Activated CD4-positive, alpha-beta T cell treated with anti-CD3 and anti-CD28 coated beads for 1 hour (primary cell): ENCODE measurements around the gene RXFP1.
"Not testable (repeated sequence)": the region's sequence is repeated elsewhere in the genome, so short reads cannot be mapped to it uniquely, and the experiment has no call there.

Experiments
- DNase-seq: peaks from one replicate; pipeline ENCODE4 v3.0.0-alpha.2; 2020

The RXFP1 gene

DNA sequence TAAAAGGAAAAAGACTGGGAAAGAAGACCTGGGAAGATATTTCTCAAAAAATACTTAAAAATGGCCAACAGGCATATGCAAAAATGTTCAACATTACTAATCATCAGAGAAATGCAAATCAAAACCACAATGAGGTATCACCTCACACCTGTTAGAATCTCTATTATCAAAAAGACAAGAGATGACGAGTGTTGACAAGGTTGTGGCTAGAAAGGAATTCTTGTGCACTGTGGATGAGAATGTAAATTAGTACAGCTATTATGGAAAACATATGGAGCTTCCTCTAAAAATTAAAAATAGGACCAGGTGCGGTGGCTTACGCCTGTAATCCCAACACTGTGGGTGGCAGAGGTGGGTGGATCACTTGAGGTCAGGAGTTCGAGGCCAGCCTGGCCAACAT is 100.0 kb downstream of the RXFP1 start:
- no peak for DNase-seq

- DNase-seq, result no peak
These were observed 100.6 kb downstream of the RXFP1 start for GRCh38 chr4:158622251-158622650.

GRCh38 chr4:158624889-158625478 is 103.3 kb downstream of the RXFP1 start:
- DNase-seq, result no peak

DNA sequence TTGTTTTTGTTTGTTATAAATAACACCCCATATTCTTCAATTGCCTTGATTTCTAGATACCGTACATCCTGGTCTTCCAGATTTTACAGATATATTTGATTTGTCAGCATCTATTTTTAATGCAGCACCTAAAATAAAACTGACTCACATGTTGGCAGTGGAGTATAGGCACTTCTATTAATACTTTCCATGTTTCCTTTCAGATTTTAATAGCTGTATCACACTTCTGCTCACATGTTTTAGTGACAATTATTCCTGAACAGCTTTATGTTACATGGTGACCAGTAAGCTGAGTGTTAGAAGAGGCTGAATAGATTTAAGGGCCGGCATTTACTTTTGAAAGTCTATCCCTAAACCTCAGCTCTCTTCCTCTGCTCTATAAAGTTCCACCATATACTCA is 103.9 kb downstream of the RXFP1 start:
- no peak for DNase-seq

- DNase-seq, result no peak
These were observed 109.2 kb downstream of the RXFP1 start for GRCh38 chr4:158630893-158631292.

GRCh38 chr4:158636619-158637018 is 114.9 kb downstream of the RXFP1 start:
- DNase-seq, result no peak

- no peak for DNase-seq
These were observed 122.7 kb downstream of the RXFP1 start for GRCh38 chr4:158644356-158644755.

GRCh38 chr4:158644760-158645159 is 123.1 kb downstream of the RXFP1 start:
- DNase-seq, result no peak

DNA sequence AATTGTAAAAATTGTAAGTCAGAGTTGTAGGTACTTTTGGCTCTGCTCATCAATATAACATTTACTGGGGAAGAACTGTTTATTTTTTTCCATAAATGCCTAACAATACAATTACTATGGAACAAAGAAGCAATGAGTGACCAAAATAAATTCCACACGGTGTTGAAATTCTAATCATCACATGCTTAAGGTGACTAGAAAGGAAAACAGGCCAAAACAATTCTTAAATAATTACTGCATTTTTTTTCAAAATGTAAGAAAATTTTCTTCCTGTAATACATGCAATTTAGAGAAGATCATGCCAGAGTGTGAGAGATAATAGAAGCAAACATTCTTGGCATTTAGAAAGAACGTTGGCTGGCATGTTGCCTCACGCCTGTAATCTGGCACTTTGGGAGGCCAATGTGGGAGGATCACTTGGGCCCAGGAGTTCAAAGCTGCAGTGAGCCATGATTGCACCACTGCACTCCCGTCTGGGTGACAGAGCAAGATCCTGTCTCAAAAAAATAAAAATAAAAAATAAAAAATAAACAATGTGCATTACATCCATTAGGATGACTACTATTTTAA is 127.5 kb downstream of the RXFP1 start:
- DNase-seq, result no peak

DNA sequence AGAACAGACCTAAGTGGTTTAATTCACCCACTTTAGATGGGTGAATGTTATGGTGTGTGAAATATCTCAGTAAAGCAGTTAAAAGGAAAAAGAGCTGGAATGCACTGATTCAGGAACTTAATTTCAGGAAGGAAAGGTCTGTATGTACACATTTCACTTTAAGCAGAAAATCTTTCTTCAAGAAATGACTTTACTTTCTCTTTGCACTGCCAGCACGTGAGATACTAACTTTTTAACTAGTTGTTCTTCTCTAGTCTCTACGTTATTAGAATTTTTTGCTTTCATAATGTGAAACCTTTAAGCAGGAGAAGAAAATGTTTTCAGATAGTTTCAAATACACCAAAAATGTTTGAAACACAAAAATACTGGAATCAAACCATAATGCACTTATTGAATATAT is 131.2 kb downstream of the RXFP1 start:
- DNase-seq, result no peak

GRCh38 chr4:158656439-158656838 is 134.8 kb downstream of the RXFP1 start:
- no peak for DNase-seq

- DNase-seq, result no peak
These were observed 135.6 kb downstream of the RXFP1 start for GRCh38 chr4:158657291-158657690.

GRCh38 chr4:158663255-158663654 is 141.6 kb downstream of the RXFP1 start:
- not testable (repeated sequence) for DNase-seq

- DNase-seq, result not testable (repeated sequence)
These were observed 142.3 kb downstream of the RXFP1 start for GRCh38 chr4:158663707-158664625.

DNA sequence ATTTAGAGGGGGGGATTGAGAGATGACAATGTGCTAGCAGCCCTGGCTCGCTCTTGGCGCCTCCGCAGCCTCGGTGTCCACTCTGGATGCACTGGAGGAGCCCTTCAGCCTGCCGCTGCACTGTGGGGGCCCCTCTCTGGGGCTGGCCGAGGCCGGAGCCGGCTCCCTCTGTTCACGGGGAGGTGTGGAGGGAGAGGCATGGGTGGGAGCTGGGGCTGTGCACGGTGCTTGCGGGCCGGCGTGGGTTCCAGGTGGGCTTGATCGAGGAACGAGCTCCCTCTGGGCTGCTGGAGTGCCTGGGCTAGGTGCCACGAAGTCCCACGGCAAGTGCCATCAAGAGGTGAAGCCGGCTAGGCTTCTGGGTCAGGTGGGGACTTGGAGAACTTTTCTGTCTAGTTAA is 143.1 kb downstream of the RXFP1 start:
- no peak for DNase-seq

GRCh38 chr4:158666892-158667291 is 145.2 kb downstream of the RXFP1 start:
- no peak for DNase-seq

GRCh38 chr4:158667651-158668198 is 146.0 kb downstream of the RXFP1 start:
- DNase-seq, result no peak

DNA sequence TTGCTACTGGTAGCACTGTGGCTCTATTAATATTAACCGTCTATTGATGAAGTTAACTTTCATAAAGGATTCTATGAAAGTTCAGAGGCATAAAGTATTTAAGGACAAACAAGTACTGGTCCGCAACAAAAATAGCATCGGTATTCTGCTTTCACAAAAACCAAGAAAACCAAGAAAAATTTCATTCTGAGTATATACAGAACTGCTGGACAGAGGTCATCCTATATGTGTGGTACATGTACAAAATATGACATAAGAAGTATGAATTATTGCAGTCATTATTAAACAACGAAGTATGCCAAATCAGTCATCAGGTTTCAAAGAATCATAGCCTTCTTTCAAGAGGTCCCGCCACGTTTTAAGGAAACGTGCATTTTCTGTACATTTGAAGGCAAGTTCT is 147.6 kb downstream of the RXFP1 start:
- no peak for DNase-seq

- peak; percentile 14 for DNase-seq
These were observed 149.4 kb downstream of the RXFP1 start for GRCh38 chr4:158670975-158671664.

GRCh38 chr4:158671665-158671914 is 149.9 kb downstream of the RXFP1 start, which contains the start of gene C4orf46:
C4orf46 (minus strand) TSS chr4:158671887; CDS start chr4:158671801, 86 bp downstream.
- no peak for DNase-seq

DNA sequence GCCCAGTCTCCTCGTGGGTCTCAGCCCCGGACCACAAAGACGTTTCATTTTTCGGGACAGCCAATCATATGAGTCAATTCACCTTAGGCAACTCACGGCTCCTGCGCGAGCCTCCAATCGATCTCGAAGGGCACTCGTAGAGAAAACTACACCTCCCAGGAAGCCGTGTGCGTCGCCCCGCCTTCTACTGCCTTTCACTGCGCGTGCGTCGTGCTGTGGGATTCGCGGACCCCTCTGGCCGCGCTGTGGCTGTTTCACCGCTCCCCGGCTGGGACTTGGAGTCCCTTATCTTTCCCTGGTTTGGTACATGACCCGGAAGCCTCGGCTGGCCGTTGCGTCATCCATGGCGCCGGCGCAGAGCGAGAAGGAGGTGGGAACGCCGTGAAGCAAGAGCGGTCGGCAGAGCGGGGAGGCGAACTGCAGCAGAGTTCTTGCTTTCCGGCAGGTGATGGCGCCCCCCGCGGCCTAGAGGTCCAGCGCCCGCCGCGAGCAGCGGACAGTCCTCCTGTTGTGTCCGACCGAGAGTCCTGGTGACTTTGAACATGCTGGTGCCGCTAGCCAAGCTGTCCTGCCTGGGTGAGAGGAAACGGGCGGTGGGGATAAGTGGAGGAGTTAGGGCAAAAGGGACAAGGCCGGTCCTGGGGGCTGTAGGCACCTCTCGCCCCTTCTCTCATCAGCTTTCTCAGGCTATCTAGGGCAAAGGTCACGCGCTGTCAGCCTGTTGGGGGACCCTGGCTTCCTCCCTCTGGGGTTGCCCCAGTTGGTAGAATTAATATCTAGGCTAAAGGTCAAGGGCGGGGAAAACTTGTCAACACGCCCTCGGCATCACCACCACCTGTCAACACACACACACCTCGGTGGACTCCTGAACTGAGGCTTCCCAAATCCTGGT is 150.5 kb downstream of the RXFP1 start, which contains the start of gene ETFDH:
Gene ETFDH, plus strand, starts transcription at position 382 of the 892 bp plus-strand sequence. Its CDS starts 161 bp downstream, at position 543.
- DNase-seq, result peak; percentile 98

GRCh38 chr4:158673633-158674032 is 152.0 kb downstream of the RXFP1 start:
- no peak for DNase-seq
